ENCODE results near the gene ABHD8.

Gene ABHD8

GRCh38 chr19:17268754-17269153 is 34.5 kb downstream of the ABHD8 start:
- H3K27ac ChIP-seq (ENCODE audit: low read depth, low read length): no peak overlapping the region
- no peaks in the 10 kb centered on the region for H3K27me3 ChIP-seq (ENCODE audit: control insufficient read depth, low read length)
- no peaks in the 10 kb centered on the region for H3K9me2 ChIP-seq (replicated peaks; ENCODE audit: control insufficient read depth, low read length)
- H3F3A ChIP-seq (ENCODE audit: control insufficient read depth, insufficient read depth): peaks cover 15% of the 10 kb centered on the region
- no peak for TF ChIP-seq EZH2phosphoT487 (IDR thresholded peaks at IDR 0.05; ENCODE audit: borderline replicate concordance, low read length)
- TF ChIP-seq, protein P1, sequence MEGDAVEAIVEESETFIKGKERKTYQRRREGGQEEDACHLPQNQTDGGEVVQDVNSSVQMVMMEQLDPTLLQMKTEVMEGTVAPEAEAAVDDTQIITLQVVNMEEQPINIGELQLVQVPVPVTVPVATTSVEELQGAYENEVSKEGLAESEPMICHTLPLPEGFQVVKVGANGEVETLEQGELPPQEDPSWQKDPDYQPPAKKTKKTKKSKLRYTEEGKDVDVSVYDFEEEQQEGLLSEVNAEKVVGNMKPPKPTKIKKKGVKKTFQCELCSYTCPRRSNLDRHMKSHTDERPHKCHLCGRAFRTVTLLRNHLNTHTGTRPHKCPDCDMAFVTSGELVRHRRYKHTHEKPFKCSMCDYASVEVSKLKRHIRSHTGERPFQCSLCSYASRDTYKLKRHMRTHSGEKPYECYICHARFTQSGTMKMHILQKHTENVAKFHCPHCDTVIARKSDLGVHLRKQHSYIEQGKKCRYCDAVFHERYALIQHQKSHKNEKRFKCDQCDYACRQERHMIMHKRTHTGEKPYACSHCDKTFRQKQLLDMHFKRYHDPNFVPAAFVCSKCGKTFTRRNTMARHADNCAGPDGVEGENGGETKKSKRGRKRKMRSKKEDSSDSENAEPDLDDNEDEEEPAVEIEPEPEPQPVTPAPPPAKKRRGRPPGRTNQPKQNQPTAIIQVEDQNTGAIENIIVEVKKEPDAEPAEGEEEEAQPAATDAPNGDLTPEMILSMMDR (IDR thresholded peaks at IDR 0.05; ENCODE audit: low read depth, low read length, poor library complexity, severe bottlenecking): no peak
- peaks cover 26% of the 10 kb centered on the region for H3K79me2 ChIP-seq (ENCODE audit: control insufficient read depth, low read length)
- H3K9me3 ChIP-seq (ENCODE audit: control insufficient read depth, insufficient read depth, low read length): no peaks in the 10 kb centered on the region
- H3K4me1 ChIP-seq (ENCODE audit: control insufficient read depth, low read length): peaks cover 35% of the 10 kb centered on the region
- H4K20me1 ChIP-seq (ENCODE audit: control insufficient read depth, insufficient read depth, low read depth, low read length): no peaks in the 10 kb centered on the region
- H3K4me2 ChIP-seq (ENCODE audit: low read length): peak overlapping the region; percentile 94
- H3K4me3 ChIP-seq (ENCODE audit: low read length): peak overlapping the region; percentile 97
- H3K36me3 ChIP-seq (ENCODE audit: control insufficient read depth, low read length): peaks cover 32% of the 10 kb centered on the region

GRCh38 chr19:17266975-17267788 is 36.0 kb downstream of the ABHD8 start, which contains the start of gene BABAM1:
BABAM1 (plus strand) TSS chr19:17267443; CDS start chr19:17268807, 1,364 bp downstream.
- TF ChIP-seq, protein P1 (IDR thresholded peaks at IDR 0.05; ENCODE audit: low read depth, low read length, poor library complexity, severe bottlenecking): no peak
- TF ChIP-seq EZH2phosphoT487 (IDR thresholded peaks at IDR 0.05; ENCODE audit: borderline replicate concordance, low read length): no peak
- Histone ChIP-seq H3K4me2 (ENCODE audit: low read length) (peak within 1 kb of the TSS; percentile 94), H4K20me1 (ENCODE audit: control insufficient read depth, insufficient read depth, low read depth, low read length) (no peaks in the 10 kb centered on the region), H3K4me3 (ENCODE audit: low read length) (peak within 1 kb of the TSS; percentile 97), H3K79me2 (ENCODE audit: control insufficient read depth, low read length) (peaks cover 26% of the 10 kb centered on the region), H3K9me3 (ENCODE audit: control insufficient read depth, insufficient read depth, low read length) (no peaks in the 10 kb centered on the region), H3K9me2 (replicated peaks; ENCODE audit: control insufficient read depth, low read length) (no peaks in the 10 kb centered on the region), H3K27me3 (ENCODE audit: control insufficient read depth, low read length) (no peaks in the 10 kb centered on the region), H3K4me1 (ENCODE audit: control insufficient read depth, low read length) (peaks cover 40% of the 10 kb centered on the region), H3F3A (ENCODE audit: control insufficient read depth, insufficient read depth) (peaks cover 20% of the 10 kb centered on the region), H3K27ac (ENCODE audit: low read depth, low read length) (peak within 1 kb of the TSS; percentile 100), H3K36me3 (ENCODE audit: control insufficient read depth, low read length) (peaks cover 24% of the 10 kb centered on the region)

GRCh38 chr19:17266589-17266974 is 36.6 kb downstream of the ABHD8 start:
- Histone ChIP-seq H3K9me2 (replicated peaks; ENCODE audit: control insufficient read depth, low read length) (no peaks in the 10 kb centered on the region), H3K4me2 (ENCODE audit: low read length) (peak overlapping the region; percentile 73), H3K27ac (ENCODE audit: low read depth, low read length) (peak overlapping the region; percentile 100), H3F3A (ENCODE audit: control insufficient read depth, insufficient read depth) (peaks cover 20% of the 10 kb centered on the region), H3K4me3 (ENCODE audit: low read length) (peak overlapping the region; percentile 72), H4K20me1 (ENCODE audit: control insufficient read depth, insufficient read depth, low read depth, low read length) (no peaks in the 10 kb centered on the region), H3K9me3 (ENCODE audit: control insufficient read depth, insufficient read depth, low read length) (no peaks in the 10 kb centered on the region), H3K36me3 (ENCODE audit: control insufficient read depth, low read length) (peaks cover 20% of the 10 kb centered on the region), H3K79me2 (ENCODE audit: control insufficient read depth, low read length) (peaks cover 26% of the 10 kb centered on the region), H3K4me1 (ENCODE audit: control insufficient read depth, low read length) (peaks cover 42% of the 10 kb centered on the region), H3K27me3 (ENCODE audit: control insufficient read depth, low read length) (no peaks in the 10 kb centered on the region)
- TF ChIP-seq, protein P1 (IDR thresholded peaks at IDR 0.05; ENCODE audit: low read depth, low read length, poor library complexity, severe bottlenecking): no peak
- no peak for TF ChIP-seq EZH2phosphoT487 (IDR thresholded peaks at IDR 0.05; ENCODE audit: borderline replicate concordance, low read length)
